GM10266 (cell line): ENCODE measurements around the gene KATNB1.

ENCODE experiments used
- DNase-seq: peaks from one replicate; pipeline ENCODE4 v3.0.0; 2012; ENCODE audit errors: extremely low spot score
- CTCF ChIP-seq: IDR thresholded peaks from 2 replicates; pipeline ENCODE4 v1.5.1; 2012; ENCODE audit warnings: mild to moderate bottlenecking, low read depth; ENCODE audit not compliant: control insufficient read depth, insufficient read depth; ENCODE audit errors: missing control alignments

Gene KATNB1

GRCh38 chr16:57732037-57732436 is 3.5 kb upstream of the KATNB1 start:
- no peak for DNase-seq
- TF ChIP-seq CTCF: no peak

DNA sequence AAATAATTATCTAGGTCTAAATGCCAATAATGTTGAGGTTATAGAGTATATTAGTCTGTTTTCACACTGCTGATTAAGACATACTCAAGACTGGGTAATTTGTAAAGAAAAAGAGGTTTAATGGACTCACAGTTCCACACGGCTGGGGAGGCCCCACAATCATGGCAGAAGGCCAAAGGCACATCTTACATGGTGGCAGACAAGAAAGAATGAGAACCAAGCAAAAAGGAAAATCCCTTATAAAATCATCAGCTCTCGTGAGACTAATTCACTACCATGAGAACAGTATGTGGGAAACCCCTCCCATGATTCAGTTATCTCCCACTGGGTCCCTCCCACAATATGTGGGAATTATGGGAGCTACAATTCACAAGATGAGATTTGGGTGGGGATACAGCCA is 2.9 kb upstream of the KATNB1 start:
- no peak for TF ChIP-seq CTCF
- DNase-seq: no peak

- no peak for TF ChIP-seq CTCF
- DNase-seq: no peak
Measured at GRCh38 chr16:57734308-57734924, 1.2 kb upstream of the KATNB1 start.

- DNase-seq: peak; percentile 98
- no peak for TF ChIP-seq CTCF
Measured at GRCh38 chr16:57734925-57735754, 430 bp upstream of the KATNB1 start.

DNA sequence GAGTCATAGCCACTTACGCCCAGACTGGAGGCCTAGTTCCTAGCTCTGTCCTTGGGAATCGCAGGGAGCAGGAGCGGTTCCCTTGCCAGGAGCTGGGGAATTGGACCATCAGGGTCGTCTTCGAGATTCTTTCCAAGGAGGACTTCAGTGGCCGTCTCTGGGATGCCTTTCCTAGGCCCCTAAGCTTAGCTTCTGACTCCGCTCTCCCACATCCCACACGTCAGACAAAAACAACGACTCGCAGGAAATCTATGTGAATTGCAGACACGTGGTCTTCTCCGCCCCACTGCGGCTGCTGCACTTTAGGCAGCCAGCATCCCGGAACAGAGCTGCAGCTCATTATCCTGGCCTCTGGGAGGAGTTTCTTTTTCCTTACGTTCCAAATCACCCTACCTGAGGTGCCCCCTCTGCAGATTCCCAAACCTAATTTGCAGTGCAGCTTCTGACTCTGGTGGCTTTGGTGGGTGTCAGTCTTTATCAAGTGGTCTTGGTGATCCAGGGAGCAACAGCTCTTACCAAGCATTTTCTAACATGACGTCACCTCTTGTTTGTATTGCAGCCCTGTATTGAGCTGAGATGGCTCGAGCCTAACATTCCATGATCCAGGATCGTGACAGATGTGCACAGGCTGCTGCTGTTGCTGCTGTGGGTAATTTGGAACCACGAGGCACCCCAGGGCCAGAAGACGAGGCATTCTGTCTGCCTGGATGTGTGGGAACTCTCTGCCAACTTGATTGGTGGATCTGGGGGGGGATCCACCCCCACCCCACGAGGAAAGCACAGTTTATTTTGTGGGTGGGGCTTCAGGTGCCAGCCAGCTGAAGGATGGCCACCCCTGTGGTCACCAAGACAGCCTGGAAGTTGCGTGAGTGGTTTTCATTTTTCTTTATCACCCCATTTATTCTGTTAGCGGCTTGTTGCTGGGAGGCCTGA is 1.1 kb downstream of the KATNB1 start:
- peak; percentile 19 for TF ChIP-seq CTCF
- DNase-seq: no peak

DNA sequence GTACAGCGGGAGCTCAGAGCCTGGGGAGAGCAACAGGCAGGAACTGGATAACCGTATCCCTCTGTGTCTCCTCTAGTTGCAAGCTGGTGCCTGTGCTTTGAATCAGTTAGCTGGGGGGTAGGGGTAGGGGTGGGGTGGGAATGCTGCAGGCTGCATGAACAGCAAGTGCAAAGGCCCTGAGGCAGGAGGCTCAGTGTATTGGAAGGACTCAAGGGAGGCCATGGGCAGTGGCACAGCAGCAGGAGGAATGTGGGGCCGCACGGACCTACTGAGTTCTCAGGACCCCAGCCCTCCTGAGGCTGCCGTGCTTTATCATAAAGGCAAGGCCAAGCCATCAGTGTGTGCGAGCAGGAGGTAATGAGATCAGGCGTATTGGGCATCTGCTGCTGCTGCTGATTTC is 3.3 kb downstream of the KATNB1 start:
- no peak for TF ChIP-seq CTCF
- DNase-seq: no peak
